ENCODE measurements around the gene NDST1.

NDST1 gene

GRCh38 chr5:150590979-150591695, 83.2 kb downstream of the NDST1 start:
- TF ChIP-seq GATA3 (IDR thresholded peaks at IDR 0.05; ENCODE audit: low read depth, low read length) (no peak), GATA2 (IDR thresholded peaks at IDR 0.05; ENCODE audit: low read depth, low read length) (no peak)

DNA sequence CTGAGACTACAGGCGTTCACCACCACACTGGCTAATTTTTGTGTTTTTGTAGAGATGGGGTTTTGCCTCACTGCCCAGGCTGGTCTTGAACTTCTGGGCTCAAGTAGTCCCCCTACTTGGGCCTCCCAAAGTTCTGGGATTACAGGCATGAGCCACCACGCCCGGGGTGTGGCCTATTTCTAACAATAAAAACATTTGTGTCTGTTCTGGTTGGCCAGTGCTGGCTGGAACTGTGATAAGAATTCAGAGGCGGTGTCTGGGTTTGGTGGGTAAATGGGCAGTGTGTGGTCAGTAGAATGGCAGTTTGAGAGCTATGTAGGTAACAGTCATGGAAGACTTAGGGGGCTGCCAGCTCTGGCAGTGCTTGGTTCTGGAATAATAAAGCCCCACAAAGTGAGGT, 85.7 kb downstream of the NDST1 start:
- TF ChIP-seq GATA3 (IDR thresholded peaks at IDR 0.05; ENCODE audit: low read depth, low read length): no peak
- no peak for TF ChIP-seq GATA2 (IDR thresholded peaks at IDR 0.05; ENCODE audit: low read depth, low read length)

DNA sequence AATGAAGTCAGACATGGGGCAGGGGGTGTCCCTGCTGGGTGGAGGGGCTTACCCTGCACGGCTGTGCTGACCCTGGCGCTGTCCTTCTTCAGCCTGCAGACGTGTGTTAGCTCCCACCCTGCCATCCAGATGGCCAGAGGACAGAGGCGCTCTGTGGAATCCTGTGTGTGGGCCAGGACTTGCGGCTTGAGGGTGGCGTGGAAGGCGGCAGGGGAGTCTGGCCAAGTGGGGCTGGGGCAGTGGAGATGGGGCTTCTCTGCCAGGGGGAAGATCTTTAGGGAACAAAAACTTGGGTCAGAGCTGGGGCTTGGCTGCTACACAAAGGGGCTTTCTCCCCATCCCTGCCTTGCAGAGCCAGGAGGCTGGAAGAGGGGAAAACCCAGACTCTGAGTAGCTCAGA, 86.1 kb downstream of the NDST1 start:
- TF ChIP-seq GATA2 (IDR thresholded peaks at IDR 0.05; ENCODE audit: low read depth, low read length) (no peak), GATA3 (IDR thresholded peaks at IDR 0.05; ENCODE audit: low read depth, low read length) (no peak)

DNA sequence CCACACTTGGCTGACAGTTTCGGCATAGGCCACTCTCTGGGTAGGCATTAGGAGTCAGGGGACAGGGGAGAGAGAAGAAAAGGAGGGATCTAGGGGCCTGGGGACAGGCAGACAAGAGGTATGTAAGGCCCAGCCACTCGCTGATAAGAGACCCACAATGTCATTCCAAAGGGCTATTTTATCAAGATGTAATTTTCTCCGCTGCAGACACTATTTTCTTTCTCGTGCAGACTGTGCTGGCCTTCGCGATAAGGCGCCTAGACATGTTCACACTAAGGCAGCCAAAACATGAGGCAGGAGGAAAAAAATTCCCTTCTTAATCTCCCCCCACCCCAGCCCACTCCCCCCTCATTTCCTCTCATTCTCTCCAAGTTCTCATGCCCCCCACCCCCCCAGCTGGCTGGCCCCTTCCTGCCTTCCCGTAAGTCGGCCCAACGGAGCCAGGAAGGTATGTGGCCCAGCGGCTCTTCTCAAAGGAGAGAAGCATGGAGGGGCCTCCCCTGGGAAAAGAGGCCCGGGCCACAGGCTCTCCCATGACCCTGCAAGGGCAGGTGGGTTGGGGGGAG, 87.6 kb downstream of the NDST1 start:
- TF ChIP-seq GATA2 (IDR thresholded peaks at IDR 0.05; ENCODE audit: low read depth, low read length) (peak; percentile 57; the same call in 1 of the 2 replicates), GATA3 (IDR thresholded peaks at IDR 0.05; ENCODE audit: low read depth, low read length) (no peak)

DNA sequence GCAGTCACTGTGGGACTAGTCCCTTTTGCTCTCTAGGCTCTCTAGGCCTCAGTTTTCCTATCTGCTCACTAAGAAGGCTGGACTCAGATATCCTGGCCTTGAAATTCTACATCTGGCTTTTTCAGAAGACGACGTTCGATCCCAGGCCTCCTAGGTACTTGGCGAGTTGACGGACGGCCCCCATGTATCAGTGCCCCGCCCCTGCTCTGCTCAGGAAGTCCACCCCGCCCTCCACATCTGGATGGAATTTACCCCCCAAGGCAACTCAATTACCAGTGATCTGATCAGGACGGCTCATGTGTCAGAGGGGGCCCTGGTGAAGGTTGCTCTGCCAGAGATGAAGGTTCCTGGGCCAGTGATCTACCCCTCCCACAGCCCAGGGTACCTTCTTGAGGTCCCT, 88.4 kb downstream of the NDST1 start:
- no peak for TF ChIP-seq GATA2 (IDR thresholded peaks at IDR 0.05; ENCODE audit: low read depth, low read length)
- TF ChIP-seq GATA3 (IDR thresholded peaks at IDR 0.05; ENCODE audit: low read depth, low read length): no peak

DNA sequence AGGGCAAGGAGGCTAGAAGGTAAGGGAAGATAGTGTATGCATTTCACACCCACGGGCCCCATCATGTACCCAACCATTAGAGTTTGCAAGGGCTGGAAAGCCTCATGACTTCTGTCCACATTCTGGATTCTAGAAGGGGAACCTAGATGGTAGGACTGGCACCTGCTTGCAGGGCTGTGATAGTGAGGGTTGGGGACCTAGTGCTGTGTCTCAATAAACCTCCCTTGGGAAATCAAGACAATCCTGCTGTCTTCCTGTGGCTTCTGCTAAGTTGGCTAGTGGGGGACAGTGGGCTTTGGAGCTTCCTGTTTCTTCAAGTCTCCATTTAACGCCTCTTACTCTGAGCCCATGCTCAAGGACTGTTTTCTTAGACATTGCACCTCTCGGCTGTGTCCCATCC, 88.9 kb downstream of the NDST1 start:
- TF ChIP-seq GATA2 (IDR thresholded peaks at IDR 0.05; ENCODE audit: low read depth, low read length) (no peak), GATA3 (IDR thresholded peaks at IDR 0.05; ENCODE audit: low read depth, low read length) (no peak)

DNA sequence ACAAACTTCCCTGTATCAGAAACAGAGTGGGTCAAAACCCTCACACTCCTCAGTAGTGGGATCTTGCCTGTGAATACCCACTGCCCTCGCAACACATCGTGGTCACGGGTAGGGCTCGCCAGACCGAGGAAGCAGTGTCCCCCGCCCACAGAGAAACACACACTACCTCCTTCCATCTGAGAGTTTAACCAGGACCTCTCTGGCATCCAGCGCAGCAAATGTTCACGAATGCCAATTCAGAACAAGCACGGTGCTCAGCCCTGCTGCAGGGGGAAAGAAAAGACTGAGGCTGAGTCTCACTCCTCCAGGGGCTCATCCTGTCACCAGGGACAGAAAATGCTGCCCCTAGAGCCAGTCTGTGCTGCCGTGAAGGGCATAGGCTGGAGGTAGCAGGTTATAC, 90.1 kb downstream of the NDST1 start:
- TF ChIP-seq GATA2 (IDR thresholded peaks at IDR 0.05; ENCODE audit: low read depth, low read length) (no peak), GATA3 (IDR thresholded peaks at IDR 0.05; ENCODE audit: low read depth, low read length) (no peak)

- TF ChIP-seq GATA3 (IDR thresholded peaks at IDR 0.05; ENCODE audit: low read depth, low read length) (no peak), GATA2 (IDR thresholded peaks at IDR 0.05; ENCODE audit: low read depth, low read length) (no peak)
Observed at GRCh38 chr5:150598821-150599273, 90.9 kb downstream of the NDST1 start.

DNA sequence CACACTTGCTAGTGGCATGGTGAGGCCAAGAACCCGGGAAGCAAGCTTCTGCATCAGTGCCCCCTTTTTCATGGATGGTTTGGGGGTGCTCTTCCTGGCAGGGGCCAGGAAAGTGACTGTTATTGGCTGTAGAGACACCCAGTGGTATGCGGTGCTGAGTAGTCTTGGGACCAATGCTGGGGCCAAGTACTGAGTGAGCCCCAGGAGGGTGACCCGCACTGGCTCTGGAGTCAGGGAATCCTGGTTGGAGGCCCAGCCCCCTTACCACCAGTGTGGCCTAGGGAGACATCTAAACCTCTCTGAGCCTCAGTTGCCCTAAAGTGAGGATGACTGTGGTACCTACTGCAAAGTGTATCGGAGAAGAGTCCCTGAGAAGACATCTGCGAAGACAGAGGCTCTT, 91.3 kb downstream of the NDST1 start:
- TF ChIP-seq GATA2 (IDR thresholded peaks at IDR 0.05; ENCODE audit: low read depth, low read length): no peak
- no peak for TF ChIP-seq GATA3 (IDR thresholded peaks at IDR 0.05; ENCODE audit: low read depth, low read length)

GRCh38 chr5:150599917-150600511, 92.1 kb downstream of the NDST1 start:
- TF ChIP-seq GATA3 (IDR thresholded peaks at IDR 0.05; ENCODE audit: low read depth, low read length) (no peak), GATA2 (IDR thresholded peaks at IDR 0.05; ENCODE audit: low read depth, low read length) (no peak)

DNA sequence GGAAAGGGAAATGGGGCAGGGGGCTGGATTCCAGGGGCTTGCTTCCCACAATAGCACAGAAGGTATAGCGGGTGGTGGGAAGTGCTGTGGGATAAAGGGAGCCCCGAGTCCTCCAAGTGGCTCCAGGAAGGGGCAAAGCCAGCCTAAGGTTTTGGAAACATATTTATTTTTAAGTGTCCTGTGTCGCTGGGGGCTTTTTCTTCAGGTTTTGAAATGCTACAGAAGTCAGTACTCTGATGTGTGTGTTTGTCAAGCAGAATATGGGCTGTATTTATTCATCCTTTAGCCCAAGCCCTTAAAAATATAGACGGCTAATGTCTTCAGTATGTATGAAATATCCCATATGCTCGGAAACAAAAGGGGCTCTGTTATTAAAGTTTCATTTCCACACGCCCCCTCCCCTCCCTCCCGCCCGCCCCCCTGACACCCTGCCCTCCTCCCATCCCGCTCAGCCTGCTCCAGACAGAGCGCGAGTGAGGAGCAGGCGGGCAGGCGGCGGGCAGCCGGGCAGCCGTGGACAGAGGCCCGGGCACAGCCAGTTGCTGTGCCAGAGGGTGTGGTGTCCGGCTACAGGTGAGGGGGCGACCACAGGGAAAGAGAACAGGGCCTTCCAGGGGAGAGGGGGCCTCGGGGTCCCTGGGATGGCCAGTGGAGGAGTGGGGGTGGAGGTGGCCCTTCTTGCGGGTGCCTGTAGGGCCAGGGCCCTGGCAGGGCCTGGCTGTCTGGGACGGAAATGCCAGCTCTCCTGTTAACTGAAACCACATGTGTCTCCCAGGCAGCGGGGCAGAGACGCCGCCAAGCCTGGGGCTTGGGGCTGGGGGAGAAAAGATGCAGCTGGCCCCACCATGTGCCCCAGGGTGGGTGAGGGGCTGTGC, 92.9 kb downstream of the NDST1 start:
- no peak for TF ChIP-seq GATA3 (IDR thresholded peaks at IDR 0.05; ENCODE audit: low read depth, low read length)
- no peak for TF ChIP-seq GATA2 (IDR thresholded peaks at IDR 0.05; ENCODE audit: low read depth, low read length)

DNA sequence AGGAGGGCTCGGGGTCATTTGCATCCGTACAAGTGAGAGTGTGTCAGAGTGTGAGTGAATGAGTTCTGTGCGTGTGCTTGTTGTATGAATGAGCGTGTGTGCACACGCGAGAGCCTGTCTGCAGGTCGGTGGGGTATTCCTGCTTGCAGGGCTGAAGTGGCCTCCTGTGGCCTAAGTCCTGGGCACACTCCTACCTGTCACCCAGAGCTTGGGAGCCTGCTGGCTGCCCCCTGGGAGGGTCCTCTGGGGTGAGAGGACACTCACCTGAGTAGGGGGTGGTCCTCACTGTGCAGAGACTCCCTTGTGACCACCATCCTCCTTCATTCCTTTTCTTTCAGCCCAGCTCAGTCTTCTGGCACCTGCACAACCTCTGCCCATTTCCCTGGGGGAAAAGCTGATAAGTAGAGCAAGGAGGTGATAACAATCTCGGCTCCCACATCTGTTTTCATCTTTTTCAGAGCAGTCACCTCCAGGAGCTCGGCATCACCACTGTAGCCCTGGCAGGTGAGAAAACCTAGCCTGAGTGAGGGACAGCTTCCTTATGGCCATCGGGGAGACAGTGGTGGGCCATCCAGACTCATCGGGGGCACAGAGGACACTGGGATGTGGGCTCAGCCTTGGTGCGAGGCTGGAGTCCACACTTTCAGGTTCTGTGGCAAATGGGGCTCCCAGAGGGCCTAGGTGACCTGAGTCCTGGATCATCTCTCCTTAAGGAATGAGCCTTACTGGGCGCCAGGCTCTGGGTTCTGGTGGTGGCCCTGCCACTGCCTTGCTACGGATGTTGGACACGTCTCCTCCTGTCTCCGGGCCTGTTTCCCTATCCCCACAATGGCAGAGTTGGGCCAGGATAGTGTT, 93.8 kb downstream of the NDST1 start:
- peak; percentile 96 for TF ChIP-seq GATA2 (IDR thresholded peaks at IDR 0.05; ENCODE audit: low read depth, low read length)
- TF ChIP-seq GATA3 (IDR thresholded peaks at IDR 0.05; ENCODE audit: low read depth, low read length): no peak

- TF ChIP-seq GATA2 (IDR thresholded peaks at IDR 0.05; ENCODE audit: low read depth, low read length): no peak
- TF ChIP-seq GATA3 (IDR thresholded peaks at IDR 0.05; ENCODE audit: low read depth, low read length): no peak
Observed at GRCh38 chr5:150603052-150603451, 95.1 kb downstream of the NDST1 start.

All from SH-SY5Y (cell line).